Right lobe of liver (tissue), 4 donors: ENCODE measurements around the gene GPC5.

Experiments used
- POLR2A ChIP-seq: fragments of 450-650 bp; IDR thresholded peaks from one replicate; pipeline ENCODE4 v1.6.1; 2017; ENCODE audit warnings: antibody characterized with exemption, mild to moderate bottlenecking
- TF ChIP-seq, protein P1 (sequence below), 4 donors: fragments of 200-600 bp in 3 of 4; fragments of 450-650 bp in 1 of 4; IDR thresholded peaks; one replicate each; pipeline versions ENCODE4 v1.5.1 to v1.8.0; 2016 to 2022; ENCODE audit warnings: antibody characterized with exemption in 4 of 4, mild to moderate bottlenecking in 2 of 4
- donor health status: DM: no; HTN: no; CAD: no.
- donor health status: DM: no; HTN: no; CAD: no.
- donor health status: DM: no; HTN: yes; CAD: no.

DNA sequence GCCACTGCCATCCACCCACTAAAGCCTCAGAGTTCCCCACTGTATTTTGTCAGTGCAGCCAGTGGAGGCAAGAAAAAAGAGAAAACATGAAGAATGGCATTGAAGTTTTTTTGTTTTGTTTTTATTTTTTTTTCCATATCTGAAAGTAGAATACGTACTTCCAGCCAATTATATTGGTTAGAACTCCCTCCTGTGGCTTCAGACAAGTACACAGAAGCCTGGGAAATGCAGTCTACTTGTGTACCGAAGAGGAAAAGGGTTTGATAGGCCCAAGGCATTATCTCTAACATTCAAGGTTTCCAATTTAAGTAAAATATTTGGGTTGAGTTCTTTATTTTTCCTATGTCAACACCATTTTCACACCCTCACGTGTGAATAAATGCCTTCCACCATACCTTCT, 1131.9 kb downstream of the GPC5 start:
- TF ChIP-seq, protein P1, sequence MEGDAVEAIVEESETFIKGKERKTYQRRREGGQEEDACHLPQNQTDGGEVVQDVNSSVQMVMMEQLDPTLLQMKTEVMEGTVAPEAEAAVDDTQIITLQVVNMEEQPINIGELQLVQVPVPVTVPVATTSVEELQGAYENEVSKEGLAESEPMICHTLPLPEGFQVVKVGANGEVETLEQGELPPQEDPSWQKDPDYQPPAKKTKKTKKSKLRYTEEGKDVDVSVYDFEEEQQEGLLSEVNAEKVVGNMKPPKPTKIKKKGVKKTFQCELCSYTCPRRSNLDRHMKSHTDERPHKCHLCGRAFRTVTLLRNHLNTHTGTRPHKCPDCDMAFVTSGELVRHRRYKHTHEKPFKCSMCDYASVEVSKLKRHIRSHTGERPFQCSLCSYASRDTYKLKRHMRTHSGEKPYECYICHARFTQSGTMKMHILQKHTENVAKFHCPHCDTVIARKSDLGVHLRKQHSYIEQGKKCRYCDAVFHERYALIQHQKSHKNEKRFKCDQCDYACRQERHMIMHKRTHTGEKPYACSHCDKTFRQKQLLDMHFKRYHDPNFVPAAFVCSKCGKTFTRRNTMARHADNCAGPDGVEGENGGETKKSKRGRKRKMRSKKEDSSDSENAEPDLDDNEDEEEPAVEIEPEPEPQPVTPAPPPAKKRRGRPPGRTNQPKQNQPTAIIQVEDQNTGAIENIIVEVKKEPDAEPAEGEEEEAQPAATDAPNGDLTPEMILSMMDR (IDR thresholded peaks at IDR 0.05): no peak
- TF ChIP-seq POLR2A: no peak
